ENCODE results near the gene RBPMS2. TPM values are rescaled to one million over a fixed set of nuclear protein-coding genes. Genes with fewer than 3 reads are reported as not detected.

The RBPMS2 gene
- total RNA-seq, 1 donor from 2014 or later = 276 TPM

DNA sequence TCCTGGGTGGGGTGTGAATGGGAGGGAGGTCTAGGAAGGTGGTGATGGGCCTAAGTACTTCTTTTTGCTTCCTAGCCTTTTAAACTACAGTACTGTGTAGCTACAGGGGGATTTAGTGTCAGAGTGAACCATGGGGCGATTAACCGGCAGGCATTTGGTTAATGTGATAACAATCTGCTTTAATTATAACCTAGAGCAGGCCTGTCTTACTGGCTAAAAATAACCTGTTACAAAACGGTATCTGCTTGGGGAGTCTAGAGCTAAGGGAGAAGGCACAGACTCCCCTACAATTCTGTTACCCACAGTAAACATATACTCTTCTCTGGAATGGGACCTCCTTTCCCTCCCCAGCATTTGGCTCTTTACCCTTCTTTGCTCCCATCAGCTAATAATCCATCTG lies 85.4 kb downstream of the RBPMS2 start:
- no peak overlapping the region for H3K4me3 ChIP-seq
- H3K27me3 ChIP-seq (ENCODE audit: low read depth) = no peaks in the 10 kb centered on the region
- peak overlapping the region; percentile 87 for H3K27ac ChIP-seq (replicated peaks)
- peaks cover 67% of the 10 kb centered on the region for H3K36me3 ChIP-seq
- no peaks in the 10 kb centered on the region for H3K9me3 ChIP-seq (replicated peaks)
- H3K4me1 ChIP-seq = peaks cover 85% of the 10 kb centered on the region
- TF ChIP-seq, protein P1, sequence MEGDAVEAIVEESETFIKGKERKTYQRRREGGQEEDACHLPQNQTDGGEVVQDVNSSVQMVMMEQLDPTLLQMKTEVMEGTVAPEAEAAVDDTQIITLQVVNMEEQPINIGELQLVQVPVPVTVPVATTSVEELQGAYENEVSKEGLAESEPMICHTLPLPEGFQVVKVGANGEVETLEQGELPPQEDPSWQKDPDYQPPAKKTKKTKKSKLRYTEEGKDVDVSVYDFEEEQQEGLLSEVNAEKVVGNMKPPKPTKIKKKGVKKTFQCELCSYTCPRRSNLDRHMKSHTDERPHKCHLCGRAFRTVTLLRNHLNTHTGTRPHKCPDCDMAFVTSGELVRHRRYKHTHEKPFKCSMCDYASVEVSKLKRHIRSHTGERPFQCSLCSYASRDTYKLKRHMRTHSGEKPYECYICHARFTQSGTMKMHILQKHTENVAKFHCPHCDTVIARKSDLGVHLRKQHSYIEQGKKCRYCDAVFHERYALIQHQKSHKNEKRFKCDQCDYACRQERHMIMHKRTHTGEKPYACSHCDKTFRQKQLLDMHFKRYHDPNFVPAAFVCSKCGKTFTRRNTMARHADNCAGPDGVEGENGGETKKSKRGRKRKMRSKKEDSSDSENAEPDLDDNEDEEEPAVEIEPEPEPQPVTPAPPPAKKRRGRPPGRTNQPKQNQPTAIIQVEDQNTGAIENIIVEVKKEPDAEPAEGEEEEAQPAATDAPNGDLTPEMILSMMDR (IDR thresholded peaks at IDR 0.05; ENCODE audit: borderline replicate concordance) = no peak
- no peak for DNase-seq
- intact Hi-C loops (cut with micrococcal nuclease) = no loop called here

Small RNAs within 50 kb of the gene (microRNA-seq; reads per million reads assigned to microRNA genes)
- gene MIR1272 = not detected

Other genes with a start within 250 kb of the RBPMS2 start
- 0.41 TPM for gene PIF1, start 50.1 kb upstream of the RBPMS2 start, total RNA-seq
- gene PLEKHO2, start 66.3 kb upstream of the RBPMS2 start, total RNA-seq = 8.0 TPM
- gene ANKDD1A, start 136.3 kb upstream of the RBPMS2 start, total RNA-seq = 1.8 TPM
- 47.2 TPM for gene SPG21, start 214.3 kb upstream of the RBPMS2 start, total RNA-seq